Fibroblast of lung (primary cell): ENCODE results near the gene SLC35E1.

ENCODE experiments used
- CTCF ChIP-seq, 2 donors: IDR thresholded peaks in 1 of 2; conservative IDR thresholded peaks in 1 of 2; 1 replicate in 1 of 2; 2 replicates in 1 of 2; pipeline ENCODE4 v1.5.1; 2011 to 2012; ENCODE audit warnings: low read length in 2 of 2, control low read depth in 1 of 2, inconsistent platforms in 1 of 2, low read depth in 1 of 2, mild to moderate bottlenecking in 1 of 2
- EZH2 ChIP-seq: IDR thresholded peaks from 2 replicates; pipeline ENCODE4 v1.5.1; 2012; ENCODE audit warnings: low read length, control low read depth, mild to moderate bottlenecking; ENCODE audit errors: missing control alignments

GRCh38 chr19:16595097-16595496 is 22.9 kb upstream of the SLC35E1 start:
- no peak for TF ChIP-seq CTCF (conservative IDR thresholded peaks at IDR 0.05 in 1 of 2, IDR thresholded peaks at IDR 0.05 in 1 of 2; ENCODE audit: low read depth in 1 of 2, low read length in 2 of 2)
- no peak for TF ChIP-seq EZH2
